NCI-H2227 (cell line): ENCODE data around the gene ELK3.
A peak's percentile ranks its signal among the peaks of the same experiment; 100 is the strongest.

Source experiments
- DNase-seq: peaks from one replicate; lab custom pipeline; 2025; ENCODE audit not compliant: unreplicated experiment; lab: John Stamatoyannopoulos, UW

ELK3 gene

GRCh38 chr12:96193725-96194575 is at the start of gene ELK3:
Gene ELK3 (plus strand): TSS chr12:96194375.
- DNase-seq, result peak; percentile 35

- DNase-seq, result no peak
These were observed 47.4 kb upstream of the ELK3 start for GRCh38 chr12:96146747-96147146.

DNA sequence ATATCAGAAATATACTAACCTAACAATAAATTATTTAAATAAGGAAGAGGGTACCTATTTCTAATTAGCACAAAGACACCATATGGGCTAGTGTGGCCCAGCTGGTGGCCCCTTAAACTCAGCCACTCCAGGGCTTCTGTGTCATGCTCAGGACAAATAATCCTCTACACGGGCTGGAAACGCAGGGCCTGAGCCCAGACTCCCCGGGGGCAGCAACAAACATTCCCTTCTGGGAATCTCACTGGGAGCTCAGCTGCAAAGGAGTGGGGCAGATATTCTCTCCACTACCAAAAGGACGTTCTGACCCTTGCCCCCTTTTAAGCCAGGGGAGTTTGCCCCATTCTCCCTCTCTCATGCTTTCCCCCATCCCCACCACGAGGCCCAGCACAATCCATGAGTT is 43.7 kb upstream of the ELK3 start:
- DNase-seq, result no peak

DNA sequence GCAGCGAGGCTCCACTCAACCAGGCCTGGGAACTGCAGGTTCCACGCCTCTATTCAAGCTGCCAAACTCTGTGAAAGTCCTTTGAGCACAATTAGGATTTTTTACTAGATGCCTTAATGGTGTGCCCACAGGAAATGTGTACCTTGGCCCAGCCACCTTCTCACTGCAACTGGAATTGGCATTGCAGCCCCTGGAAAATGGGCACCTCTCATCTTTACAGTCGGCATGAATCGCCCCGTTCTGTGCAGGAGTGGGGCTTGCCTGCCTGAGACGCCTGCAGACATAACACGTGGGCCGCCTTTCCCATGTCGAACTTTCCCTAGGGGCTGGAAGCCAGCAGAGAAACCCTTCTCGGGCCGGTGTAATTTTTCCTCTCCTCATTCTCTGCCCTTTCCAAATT is 42.0 kb upstream of the ELK3 start:
- no peak for DNase-seq

DNA sequence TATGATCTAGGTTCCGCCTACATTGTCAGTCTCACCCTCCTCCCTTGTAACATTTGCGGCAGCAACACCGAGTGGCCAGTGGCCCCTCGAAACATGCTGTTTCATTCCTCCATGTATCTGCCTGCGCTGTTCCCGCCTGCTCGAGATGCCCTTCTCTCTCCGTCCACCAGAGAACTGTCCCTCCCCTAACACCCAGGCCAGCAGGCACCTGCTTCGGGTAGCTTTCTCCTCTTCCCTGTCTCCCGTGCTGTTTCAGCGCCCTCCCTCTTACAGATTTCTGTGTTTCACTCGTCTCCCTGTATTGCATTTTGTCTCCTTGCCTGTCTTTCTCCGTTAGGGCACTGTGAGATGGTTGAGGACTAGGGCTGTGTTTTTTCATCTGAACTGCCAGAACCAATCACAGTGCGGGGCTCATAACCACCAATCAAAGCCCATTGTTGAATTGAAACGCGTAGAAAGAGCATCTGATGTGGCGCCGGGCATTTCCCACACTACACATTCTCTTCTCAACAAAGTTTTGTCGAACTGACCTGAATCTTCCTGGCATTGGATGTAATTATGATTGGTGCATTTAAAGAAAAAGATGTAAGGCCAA is 40.9 kb upstream of the ELK3 start:
- peak; percentile 61 for DNase-seq

DNA sequence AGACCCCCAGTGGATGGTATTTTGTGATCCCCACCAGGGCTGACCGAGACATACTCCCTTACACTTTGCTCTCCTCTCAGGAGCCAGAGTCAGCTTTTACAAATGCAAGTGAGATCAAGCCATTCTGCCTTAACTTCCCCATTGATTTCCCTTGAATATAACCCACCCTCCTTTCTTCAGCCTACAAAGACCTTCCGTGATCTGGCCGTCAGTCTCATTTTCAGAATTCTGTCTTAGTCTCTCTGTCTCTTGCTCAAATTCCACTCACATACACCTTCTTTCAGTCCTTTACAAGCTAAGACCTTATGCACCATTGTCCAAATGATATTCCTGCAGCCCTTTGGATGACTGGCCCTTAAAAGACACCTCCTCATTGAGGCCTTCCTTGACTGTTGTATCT is 39.0 kb upstream of the ELK3 start:
- no peak for DNase-seq

DNA sequence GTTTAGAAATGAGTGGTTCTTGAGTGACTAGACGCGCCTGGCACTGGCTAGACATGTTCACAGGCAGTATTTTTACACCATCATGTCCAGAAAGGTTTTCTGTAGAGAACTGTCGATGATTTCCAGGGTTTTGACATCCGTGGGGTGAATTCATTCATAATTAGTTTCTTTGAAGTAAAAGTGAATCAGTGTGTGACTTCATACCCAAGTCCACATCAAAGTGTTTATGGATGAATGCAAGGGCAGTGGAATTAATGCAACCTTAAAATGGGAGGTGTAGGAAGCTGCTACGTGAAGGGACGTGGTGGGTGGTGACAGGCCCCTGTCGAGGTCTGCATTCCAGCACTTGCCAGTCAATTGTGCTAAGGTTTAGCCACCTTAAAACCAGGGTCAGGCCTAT is 38.4 kb upstream of the ELK3 start:
- DNase-seq, result no peak

GRCh38 chr12:96156211-96156610 is 38.0 kb upstream of the ELK3 start:
- no peak for DNase-seq

DNA sequence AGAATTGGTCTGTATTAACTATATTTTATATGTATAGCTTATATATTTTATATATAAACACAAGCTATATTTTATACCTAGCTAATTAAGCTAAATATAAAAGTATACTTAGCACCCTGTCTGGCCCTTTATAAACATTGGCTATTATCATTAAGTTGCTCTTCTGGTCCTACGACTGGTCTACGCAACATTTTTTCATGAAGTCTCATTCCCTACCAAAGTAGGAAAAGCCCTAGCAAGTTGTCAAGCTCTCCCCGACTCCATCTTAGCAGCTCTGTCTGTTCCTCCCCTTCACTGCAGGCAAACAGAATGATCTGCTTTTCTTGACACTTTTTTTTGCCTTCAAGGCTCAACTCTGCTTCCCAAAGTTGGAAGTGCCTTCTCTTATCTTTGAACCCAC is 36.7 kb upstream of the ELK3 start:
- no peak for DNase-seq

DNA sequence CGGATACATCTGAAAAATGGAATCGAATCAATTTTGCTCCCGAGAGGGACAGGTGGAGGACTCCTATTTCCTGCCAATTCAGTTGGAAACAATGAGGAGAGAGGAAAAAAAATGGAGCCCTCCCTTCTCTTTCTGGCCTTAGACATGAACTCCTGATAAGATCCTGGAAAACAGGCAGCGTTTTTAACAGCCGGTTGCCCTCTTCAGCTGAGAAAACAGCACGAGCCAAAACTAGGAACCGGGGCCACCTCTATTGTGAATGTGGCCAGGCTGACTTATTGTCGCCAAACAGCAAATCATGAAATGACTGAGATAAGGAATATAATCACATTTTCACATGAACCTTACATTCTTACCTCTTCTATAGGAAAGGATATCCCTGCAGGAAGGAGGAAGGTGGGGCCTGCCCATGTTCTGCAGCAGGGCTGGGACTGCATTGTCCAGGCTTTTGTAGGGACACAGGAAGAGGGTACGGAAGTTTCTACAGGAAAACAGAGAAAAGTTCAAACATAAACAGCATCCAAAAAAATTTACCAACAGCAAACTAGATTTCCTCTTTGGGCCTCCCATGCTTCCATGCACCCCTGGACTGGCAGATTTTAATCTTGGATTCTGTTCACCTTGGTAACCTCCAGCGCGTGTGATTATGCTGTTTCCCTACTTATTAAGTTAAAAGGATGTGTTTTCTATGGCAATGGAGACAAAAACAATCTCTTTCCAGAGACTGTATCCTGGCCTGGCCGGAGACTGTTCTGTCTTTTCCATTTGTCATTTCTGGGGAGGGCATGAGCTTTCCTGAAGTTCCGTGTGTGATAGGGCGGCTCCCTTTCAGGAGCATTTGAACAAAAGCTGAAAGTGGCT is 29.0 kb upstream of the ELK3 start:
- DNase-seq, result no peak

GRCh38 chr12:96166765-96167164 is 27.4 kb upstream of the ELK3 start:
- DNase-seq, result no peak

DNA sequence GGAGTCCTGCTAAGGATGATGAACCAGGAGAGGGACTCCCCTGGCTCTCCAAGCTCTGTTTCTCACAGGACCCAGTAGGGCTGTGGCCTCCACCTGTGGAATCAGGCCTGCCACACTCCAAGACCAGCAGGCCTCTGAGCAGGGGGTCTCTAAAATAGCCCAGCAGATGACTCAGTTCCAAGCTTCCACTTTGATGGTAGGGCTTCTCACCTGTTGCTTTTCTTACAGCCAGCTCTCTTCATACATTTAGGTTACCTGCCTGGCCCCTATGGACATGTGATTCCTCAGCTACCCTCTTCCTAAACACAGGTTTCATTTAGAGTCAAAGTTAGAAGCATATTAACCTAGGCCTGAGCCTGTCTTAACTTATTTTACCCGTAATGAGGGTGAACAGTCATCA is 26.7 kb upstream of the ELK3 start:
- no peak for DNase-seq

- no peak for DNase-seq
These were observed 23.8 kb upstream of the ELK3 start for GRCh38 chr12:96170328-96170727.

- no peak for DNase-seq
These were observed 23.4 kb upstream of the ELK3 start for GRCh38 chr12:96170762-96171161.

DNA sequence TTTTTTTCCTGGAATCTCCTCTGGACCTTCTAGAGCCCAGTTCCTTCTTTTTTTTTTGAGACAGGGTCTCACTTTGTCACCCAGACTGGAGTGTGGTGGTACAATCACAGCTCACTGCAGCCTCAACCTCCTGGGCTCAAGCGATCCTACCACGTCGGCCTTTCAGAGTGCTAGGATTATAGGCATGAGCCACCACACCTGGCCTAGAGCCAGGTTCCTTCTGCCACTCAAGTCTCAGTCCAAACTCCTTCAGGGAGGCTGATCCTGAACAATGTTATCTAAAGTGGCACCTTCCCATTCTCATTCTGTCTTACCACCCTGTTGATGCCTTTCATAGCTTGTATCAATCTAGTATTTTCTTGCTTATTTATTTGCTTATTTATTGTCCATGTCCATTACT is 22.3 kb upstream of the ELK3 start:
- no peak for DNase-seq

DNA sequence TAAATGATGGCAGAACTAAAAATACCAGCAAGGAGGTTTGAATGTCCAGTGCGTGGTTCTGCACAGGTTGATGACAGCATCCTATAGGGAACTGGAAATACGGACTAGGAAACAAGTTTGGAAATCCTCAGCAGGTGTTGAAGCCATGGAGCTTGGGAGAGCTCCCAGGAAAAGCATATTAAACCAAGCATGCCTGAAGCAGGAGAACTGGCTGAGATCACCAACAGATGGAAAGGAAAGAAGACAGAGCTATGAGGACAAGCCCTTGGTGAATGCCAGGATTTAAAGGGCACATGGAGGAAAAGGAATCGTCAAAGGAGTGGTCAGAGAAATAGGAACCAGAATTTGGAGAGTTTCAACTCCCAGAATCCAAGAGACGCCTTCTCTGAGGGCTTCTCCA is 21.2 kb upstream of the ELK3 start:
- DNase-seq, result no peak

GRCh38 chr12:96176575-96176974 is 17.6 kb upstream of the ELK3 start:
- no peak for DNase-seq

GRCh38 chr12:96177013-96177412 is 17.2 kb upstream of the ELK3 start:
- no peak for DNase-seq

DNA sequence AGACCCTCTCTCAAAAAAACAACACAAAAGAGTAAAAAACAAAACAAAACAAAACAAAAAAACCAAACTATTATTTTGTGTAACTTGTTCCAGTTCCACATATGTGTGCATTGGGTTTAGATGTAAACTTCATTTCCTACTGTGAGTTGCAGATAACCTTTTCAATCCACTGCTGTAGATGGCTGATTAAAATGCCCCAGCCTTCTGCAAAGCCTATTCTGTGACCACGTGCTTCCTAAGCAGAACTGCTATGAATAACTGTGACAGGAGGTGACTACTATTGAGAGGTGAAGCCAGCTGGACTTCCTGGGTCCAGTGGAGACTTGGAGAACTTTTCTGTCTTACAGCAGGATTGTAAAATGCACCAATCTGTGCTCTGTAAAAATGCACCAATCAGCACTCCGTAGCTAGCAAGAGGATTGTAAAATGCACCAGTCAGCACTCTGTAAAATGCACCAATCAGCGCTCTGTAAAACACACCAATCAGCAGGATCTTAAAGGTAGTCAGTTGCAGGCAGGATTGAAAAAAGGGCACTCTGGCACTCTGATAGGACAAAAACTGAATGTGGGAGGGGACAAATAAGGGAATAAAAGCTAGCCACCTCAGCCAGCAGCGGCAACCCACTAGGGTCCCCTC is 10.3 kb upstream of the ELK3 start:
- DNase-seq, result no peak

DNA sequence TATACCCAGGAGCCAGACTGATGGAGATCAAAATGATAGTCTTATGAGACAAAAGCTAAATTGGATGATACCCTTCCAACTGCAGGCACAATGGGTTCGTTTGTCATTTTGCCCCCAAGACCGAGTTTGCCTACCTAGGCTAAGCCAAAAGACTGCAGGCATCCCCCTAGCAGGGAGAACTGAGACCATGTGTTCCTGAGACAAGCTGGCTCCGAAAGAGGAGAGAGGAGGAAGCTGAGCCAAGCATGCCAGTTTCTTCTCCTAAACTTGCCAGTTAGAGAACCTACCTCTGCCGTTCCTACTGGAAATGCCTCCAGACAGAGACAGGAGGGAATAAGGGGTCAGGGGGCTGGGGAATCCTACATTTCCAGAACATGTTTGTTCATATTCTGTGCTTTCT is 8.3 kb upstream of the ELK3 start:
- DNase-seq, result no peak

DNA sequence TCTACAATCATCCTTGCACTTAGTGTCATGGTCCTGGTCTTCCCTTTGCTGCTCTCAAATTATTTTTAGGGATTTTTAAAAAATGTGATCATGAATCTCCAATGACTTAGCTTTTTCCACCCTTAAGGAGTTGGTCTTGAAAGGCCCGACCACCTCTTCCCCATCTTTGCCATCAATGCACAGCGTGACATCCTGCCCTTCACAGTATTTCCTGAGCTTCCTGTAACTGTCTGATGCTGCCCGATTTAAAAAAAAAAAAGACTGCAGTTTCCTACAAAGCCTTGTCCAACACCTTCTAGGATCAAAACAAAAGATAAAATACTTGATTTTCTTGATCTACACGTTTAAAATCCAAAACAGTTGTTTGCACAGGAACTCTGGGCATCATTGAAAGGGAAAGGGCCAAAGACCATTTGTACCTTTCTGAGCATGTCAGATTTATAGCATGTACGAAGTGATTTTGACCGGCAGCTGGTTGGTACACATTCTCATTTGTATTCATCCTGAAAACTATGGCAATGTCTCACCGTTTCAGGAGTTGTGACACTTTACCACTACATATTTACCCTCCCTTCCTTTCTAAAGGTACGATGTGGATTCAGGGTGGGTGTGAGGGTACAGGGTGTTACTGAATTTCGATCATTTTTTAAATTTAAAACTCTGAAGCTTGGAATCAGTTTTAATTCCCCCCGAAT is 7.4 kb upstream of the ELK3 start:
- no peak for DNase-seq
